ENCODE data around the gene FLG2. TPM values are rescaled to one million over a fixed set of nuclear protein-coding genes. Genes with fewer than 3 reads are reported as not detected.

The FLG2 gene
- total and polyA plus RNA-seq, 2 of the 4 experiments (the other 2 are of a cell fraction) = 0.02 TPM; not detected in 1

DNA sequence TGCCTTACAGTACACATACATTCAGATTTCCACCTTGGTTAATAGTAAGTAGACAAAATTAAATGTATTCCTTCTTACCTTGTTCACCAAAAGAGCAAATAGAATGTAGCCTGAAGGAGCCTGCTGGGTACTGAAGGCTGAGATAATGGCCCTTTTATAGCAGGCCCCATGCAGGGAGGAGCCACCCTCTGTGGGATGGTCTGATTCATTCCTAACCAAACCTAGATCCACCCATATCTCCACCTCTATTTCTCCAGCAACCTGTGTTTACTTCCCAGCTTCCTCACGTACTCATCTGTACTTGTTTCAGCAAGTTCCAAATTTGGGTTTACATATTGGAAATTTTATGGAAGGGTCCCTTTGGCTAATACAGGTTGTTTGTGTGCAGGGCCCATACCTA, 34.7 kb downstream of the FLG2 start, which contains the start of gene FLG:
TSS of gene FLG (minus strand) at position 129 of the 400 bp plus-strand sequence. CDS start 9,783 bp downstream, outside the sequence.
- H3K79me1 ChIP-seq (ENCODE audit: low read depth in 1 of 2, low read length in 2 of 2) = no peaks in the 10 kb centered on the region
- dilution Hi-C loops (cut with HindIII; ENCODE audit: low sequenced_read_pairs, unreplicated experiment) (no loop called here), in situ Hi-C loops (cut with MboI; ENCODE audit: low sequenced_read_pairs) (no loop called here), intact Hi-C loops (cut with micrococcal nuclease) (no loop called here)
- ATAC-seq (ENCODE audit: low read depth) (no peak), DNase-seq (no peak)
- H4K20me1 ChIP-seq (ENCODE audit: insufficient read depth, low read length) = no peaks in the 10 kb centered on the region
- H3K4ac ChIP-seq (ENCODE audit: low read depth, low read length) = no peak within 1 kb of the TSS
- no peak within 1 kb of the TSS for H3K9ac ChIP-seq (ENCODE audit: low read depth, low read length)
- H3K9me3 ChIP-seq (ENCODE audit: control insufficient read depth, insufficient read depth, low read length) = no peaks in the 10 kb centered on the region
- TF ChIP-seq RFX5 (IDR thresholded peaks at IDR 0.05; ENCODE audit: low read depth, low read length) (no peak), MXI1 (IDR thresholded peaks at IDR 0.05; ENCODE audit: borderline replicate concordance, low read depth, low read length) (no peak), MAZ (IDR thresholded peaks at IDR 0.05; ENCODE audit: borderline replicate concordance, low read depth, low read length) (no peak), FOS (IDR thresholded peaks at IDR 0.05; ENCODE audit: low read depth, low read length) (no peak), BHLHE40 (IDR thresholded peaks at IDR 0.05; ENCODE audit: low read depth, low read length) (no peak), CEBPB (IDR thresholded peaks at IDR 0.05; ENCODE audit: low read depth, low read length) (no peak), SMC3 (IDR thresholded peaks at IDR 0.05; ENCODE audit: low read depth, low read length) (no peak), NFE2L2 (IDR thresholded peaks at IDR 0.05; ENCODE audit: low read depth, low read length) (no peak), POLR2A (IDR thresholded peaks at IDR 0.05; ENCODE audit: low read depth, low read length) (no peak), MAFK (IDR thresholded peaks at IDR 0.05; ENCODE audit: low read depth, low read length) (no peak), RAD21 (IDR thresholded peaks at IDR 0.05; ENCODE audit: low read length) (no peak), RCOR1 (IDR thresholded peaks at IDR 0.05; ENCODE audit: insufficient replicate concordance, low read length) (no peak)
- TF ChIP-seq, protein P1, sequence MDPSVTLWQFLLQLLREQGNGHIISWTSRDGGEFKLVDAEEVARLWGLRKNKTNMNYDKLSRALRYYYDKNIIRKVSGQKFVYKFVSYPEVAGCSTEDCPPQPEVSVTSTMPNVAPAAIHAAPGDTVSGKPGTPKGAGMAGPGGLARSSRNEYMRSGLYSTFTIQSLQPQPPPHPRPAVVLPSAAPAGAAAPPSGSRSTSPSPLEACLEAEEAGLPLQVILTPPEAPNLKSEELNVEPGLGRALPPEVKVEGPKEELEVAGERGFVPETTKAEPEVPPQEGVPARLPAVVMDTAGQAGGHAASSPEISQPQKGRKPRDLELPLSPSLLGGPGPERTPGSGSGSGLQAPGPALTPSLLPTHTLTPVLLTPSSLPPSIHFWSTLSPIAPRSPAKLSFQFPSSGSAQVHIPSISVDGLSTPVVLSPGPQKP (IDR thresholded peaks at IDR 0.05; ENCODE audit: borderline replicate concordance, low read depth, low read length) = no peak
- TF ChIP-seq, protein P2, sequence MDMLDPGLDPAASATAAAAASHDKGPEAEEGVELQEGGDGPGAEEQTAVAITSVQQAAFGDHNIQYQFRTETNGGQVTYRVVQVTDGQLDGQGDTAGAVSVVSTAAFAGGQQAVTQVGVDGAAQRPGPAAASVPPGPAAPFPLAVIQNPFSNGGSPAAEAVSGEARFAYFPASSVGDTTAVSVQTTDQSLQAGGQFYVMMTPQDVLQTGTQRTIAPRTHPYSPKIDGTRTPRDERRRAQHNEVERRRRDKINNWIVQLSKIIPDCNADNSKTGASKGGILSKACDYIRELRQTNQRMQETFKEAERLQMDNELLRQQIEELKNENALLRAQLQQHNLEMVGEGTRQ (IDR thresholded peaks at IDR 0.05; ENCODE audit: low read depth, low read length) = no peak
- TF ChIP-seq, protein P3, sequence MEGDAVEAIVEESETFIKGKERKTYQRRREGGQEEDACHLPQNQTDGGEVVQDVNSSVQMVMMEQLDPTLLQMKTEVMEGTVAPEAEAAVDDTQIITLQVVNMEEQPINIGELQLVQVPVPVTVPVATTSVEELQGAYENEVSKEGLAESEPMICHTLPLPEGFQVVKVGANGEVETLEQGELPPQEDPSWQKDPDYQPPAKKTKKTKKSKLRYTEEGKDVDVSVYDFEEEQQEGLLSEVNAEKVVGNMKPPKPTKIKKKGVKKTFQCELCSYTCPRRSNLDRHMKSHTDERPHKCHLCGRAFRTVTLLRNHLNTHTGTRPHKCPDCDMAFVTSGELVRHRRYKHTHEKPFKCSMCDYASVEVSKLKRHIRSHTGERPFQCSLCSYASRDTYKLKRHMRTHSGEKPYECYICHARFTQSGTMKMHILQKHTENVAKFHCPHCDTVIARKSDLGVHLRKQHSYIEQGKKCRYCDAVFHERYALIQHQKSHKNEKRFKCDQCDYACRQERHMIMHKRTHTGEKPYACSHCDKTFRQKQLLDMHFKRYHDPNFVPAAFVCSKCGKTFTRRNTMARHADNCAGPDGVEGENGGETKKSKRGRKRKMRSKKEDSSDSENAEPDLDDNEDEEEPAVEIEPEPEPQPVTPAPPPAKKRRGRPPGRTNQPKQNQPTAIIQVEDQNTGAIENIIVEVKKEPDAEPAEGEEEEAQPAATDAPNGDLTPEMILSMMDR (conservative IDR thresholded peaks at IDR 0.05; ENCODE audit: low read depth, low read length) = no peak
- no peak within 1 kb of the TSS for H2BK20ac ChIP-seq (ENCODE audit: low read depth, low read length)
- H4K8ac ChIP-seq (ENCODE audit: low read depth in 2 of 2, low read length in 2 of 2) = no peak within 1 kb of the TSS
- no peak within 1 kb of the TSS for H2BK5ac ChIP-seq (ENCODE audit: low read depth, low read length, poor library complexity, severe bottlenecking)
- no peak within 1 kb of the TSS for H3K14ac ChIP-seq (replicated peaks; ENCODE audit: low read depth, low read length)
- POLR2A ChIA-PET (ENCODE audit: unreplicated experiment) = no interaction called here
- no peaks in the 10 kb centered on the region for H3K27me3 ChIP-seq (ENCODE audit: control insufficient read depth, insufficient read depth, low read length)
- no peaks in the 10 kb centered on the region for H3K9me1 ChIP-seq (ENCODE audit: insufficient read depth, low read length)
- H3K18ac ChIP-seq (ENCODE audit: low read depth, low read length) = no peak within 1 kb of the TSS
- no TSS peak for BruUV-seq (replicated peaks)
- no peak within 1 kb of the TSS for H2AK5ac ChIP-seq (ENCODE audit: low read depth, low read length)
- CTCF ChIA-PET = no interaction called here
- no peak within 1 kb of the TSS for H3K4me3 ChIP-seq (ENCODE audit: insufficient read depth, low read depth, low read length)
- H2AK9ac ChIP-seq (replicated peaks; ENCODE audit: low read depth, low read length, poor library complexity) = no peak within 1 kb of the TSS
- no peak within 1 kb of the TSS for H4K5ac ChIP-seq (ENCODE audit: low read depth, low read length)
- H3K56ac ChIP-seq (ENCODE audit: extremely low read depth, insufficient read depth, low read length) = no peak within 1 kb of the TSS
- no peak within 1 kb of the TSS for H2BK120ac ChIP-seq (ENCODE audit: low read depth, low read length)
- no CpG with 5 or more reads among the region's 1 CpG for WGBS, 2 experiments (ENCODE audit: extremely low coverage in 2 of 2, insufficient read length in 1 of 2)
- no peak within 1 kb of the TSS for H2AFZ ChIP-seq (replicated peaks; ENCODE audit: low read length, poor library complexity)
- no peak within 1 kb of the TSS for H4K91ac ChIP-seq (ENCODE audit: insufficient read depth, low read depth, low read length)
- no peak within 1 kb of the TSS for H3K23ac ChIP-seq (ENCODE audit: low read depth, low read length)
- H3K4me2 ChIP-seq (ENCODE audit: low read depth, low read length) = no peak within 1 kb of the TSS
- no peaks in the 10 kb centered on the region for H3K4me1 ChIP-seq (ENCODE audit: control insufficient read depth, insufficient read depth, low read length)
- no peak within 1 kb of the TSS for H3K27ac ChIP-seq (ENCODE audit: insufficient read depth, low read length)
- H3K36me3 ChIP-seq (ENCODE audit: control insufficient read depth, insufficient read depth, low read length) = no peaks in the 10 kb centered on the region
- no peak within 1 kb of the TSS for H2BK15ac ChIP-seq (ENCODE audit: low read depth, low read length)
